WTC11 (cell line): ENCODE measurements around the gene GEMIN8. TPM values are rescaled to one million over a fixed set of nuclear protein-coding genes. Genes with fewer than 3 reads are reported as not detected.

ENCODE experiments used
- ATAC-seq: fragments of 200-7000 bp; cut with Tn5 transposase; 2 replicates; pipeline ENCODE4 v1.10.0; 2021; ENCODE audit warnings: mild to moderate bottlenecking, moderate library complexity
- CTCF ChIA-PET: fragments of 300-600 bp; sonication (Branson Sonifier 250); formaldehyde crosslinking; loops from one replicate; lab custom pipeline; 2021; ENCODE audit warnings: antibody characterized with exemption; lab: Charles Lee
- POLR2A ChIA-PET: fragments of 350-600 bp; sonication (Branson Sonifier 250); formaldehyde crosslinking; loops from one replicate; lab custom pipeline; 2021; ENCODE audit warnings: antibody characterized with exemption; lab: Charles Lee
- DNase-seq: peaks from one replicate; pipeline ENCODE4 v3.0.0; 2021; ENCODE audit warnings: low spot score
- H3K27ac Mint-ChIP-seq: 2 replicates; pipeline ENCODE4 v1.8.0; 2021; ENCODE audit warnings: mixed read lengths
- H3K27me3 Mint-ChIP-seq: 2 replicates; pipeline ENCODE4 v1.8.0; 2021; ENCODE audit warnings: low read depth, mild to moderate bottlenecking, moderate library complexity, mixed read lengths
- H3K36me3 Mint-ChIP-seq: 2 replicates; pipeline ENCODE4 v1.8.0; 2021; ENCODE audit warnings: mixed read lengths
- H3K4me1 Mint-ChIP-seq: 2 replicates; pipeline ENCODE4 v1.8.0; 2022; ENCODE audit warnings: mixed read lengths
- H3K4me3 Mint-ChIP-seq: 2 replicates; pipeline ENCODE4 v1.8.0; 2021; ENCODE audit warnings: mild to moderate bottlenecking, moderate library complexity, mixed read lengths
- H3K9me3 Mint-ChIP-seq: 2 replicates; pipeline ENCODE4 v1.8.0; 2021; ENCODE audit warnings: mixed read lengths
- CREB1 ChIP-seq: sonication (generic); formaldehyde crosslinking; IDR thresholded peaks from 2 replicates; pipeline ENCODE4 v1.8.0; 2023; ENCODE audit warnings: mild to moderate bottlenecking, missing genetic modification reagents
- CREM ChIP-seq: sonication (generic); formaldehyde crosslinking; IDR thresholded peaks from 2 replicates; pipeline ENCODE4 v1.8.1; 2022; ENCODE audit warnings: mild to moderate bottlenecking, missing genetic modification reagents, moderate library complexity
- ESRRA ChIP-seq: sonication (generic); formaldehyde crosslinking; IDR thresholded peaks from 2 replicates; pipeline ENCODE4 v1.8.1; 2022; ENCODE audit warnings: mild to moderate bottlenecking, missing genetic modification reagents, borderline replicate concordance
- FOXJ3 ChIP-seq: sonication (generic); formaldehyde crosslinking; IDR thresholded peaks from 2 replicates; pipeline ENCODE4 v1.9.0; 2021; ENCODE audit warnings: missing genetic modification reagents, mild to moderate bottlenecking, borderline replicate concordance
- IRF2 ChIP-seq: sonication (generic); formaldehyde crosslinking; IDR thresholded peaks from 2 replicates; pipeline ENCODE4 v1.8.0; 2022; ENCODE audit warnings: low read depth, missing genetic modification reagents, borderline replicate concordance
- JUN ChIP-seq: sonication (generic); formaldehyde crosslinking; IDR thresholded peaks from 2 replicates; pipeline ENCODE4 v1.8.0; 2023; ENCODE audit warnings: mild to moderate bottlenecking, missing genetic modification reagents
- NR1H2 ChIP-seq: sonication (generic); formaldehyde crosslinking; IDR thresholded peaks from 2 replicates; pipeline ENCODE4 v1.9.0; 2021; ENCODE audit warnings: mild to moderate bottlenecking, moderate library complexity, missing genetic modification reagents
- NR2C2 ChIP-seq: sonication (generic); formaldehyde crosslinking; IDR thresholded peaks from 2 replicates; pipeline ENCODE4 v1.8.0; 2022; ENCODE audit warnings: mild to moderate bottlenecking, missing genetic modification reagents
- SMAD3 ChIP-seq: sonication (generic); formaldehyde crosslinking; IDR thresholded peaks from 2 replicates; pipeline ENCODE4 v1.8.0; 2022; ENCODE audit warnings: missing genetic modification reagents, mild to moderate bottlenecking, borderline replicate concordance
- SP1 ChIP-seq: sonication (generic); formaldehyde crosslinking; conservative IDR thresholded peaks from 2 replicates; pipeline ENCODE4 v1.8.1; 2022; ENCODE audit warnings: missing genetic modification reagents
- ZBTB21 ChIP-seq: sonication (generic); formaldehyde crosslinking; IDR thresholded peaks from 2 replicates; pipeline ENCODE4 v1.8.1; 2023; ENCODE audit warnings: mild to moderate bottlenecking, missing genetic modification reagents, borderline replicate concordance
- ZNF416 ChIP-seq: fragments of 250-450 bp; sonication (Bioruptor Pico); IDR thresholded peaks from 2 replicates; pipeline ENCODE4 v1.9.0; 2021; ENCODE audit warnings: mild to moderate bottlenecking, inconsistent platforms
- ZNF671 ChIP-seq: fragments of 250-450 bp; sonication (Bioruptor Pico); IDR thresholded peaks from 2 replicates; pipeline ENCODE4 v1.8.0; 2021; ENCODE audit warnings: mild to moderate bottlenecking
- total RNA-seq: library from RNA; stranded (reverse); gene quantifications from 3 replicates; pipeline ENCODE4 v1.2.3, GENCODE V29; 2021
- TF ChIP-seq, protein P1 (sequence below): sonication (generic); formaldehyde crosslinking; IDR thresholded peaks from 2 replicates; pipeline ENCODE4 v1.8.0; 2023; ENCODE audit warnings: missing genetic modification reagents, mild to moderate bottlenecking, borderline replicate concordance
- TF ChIP-seq, protein P2 (sequence below): sonication (generic); formaldehyde crosslinking; IDR thresholded peaks from 2 replicates; pipeline ENCODE4 v1.8.1; 2022; ENCODE audit warnings: missing genetic modification reagents, borderline replicate concordance
- TF ChIP-seq, protein P3 (sequence below): sonication (generic); formaldehyde crosslinking; IDR thresholded peaks from 2 replicates; pipeline ENCODE4 v1.8.1; 2023; ENCODE audit warnings: mild to moderate bottlenecking, missing genetic modification reagents, borderline replicate concordance
- TF ChIP-seq, protein P4 (sequence below): fragments of 250-450 bp; sonication (Bioruptor Pico); conservative IDR thresholded peaks from 2 replicates; pipeline ENCODE4 v1.9.0; 2021; ENCODE audit warnings: mild to moderate bottlenecking
- TF ChIP-seq, protein P5 (sequence below): fragments of 250-450 bp; sonication (Bioruptor Pico); IDR thresholded peaks from 2 replicates; pipeline ENCODE4 v1.9.0; 2021; ENCODE audit warnings: mild to moderate bottlenecking
- TF ChIP-seq, protein P6 (sequence below): sonication (generic); formaldehyde crosslinking; IDR thresholded peaks from 2 replicates; pipeline ENCODE4 v1.8.1; 2022; ENCODE audit warnings: low read depth, missing genetic modification reagents, borderline replicate concordance

GEMIN8 gene
- total RNA-seq, 1 experiment from 2014 or later, result 21.1 TPM

DNA sequence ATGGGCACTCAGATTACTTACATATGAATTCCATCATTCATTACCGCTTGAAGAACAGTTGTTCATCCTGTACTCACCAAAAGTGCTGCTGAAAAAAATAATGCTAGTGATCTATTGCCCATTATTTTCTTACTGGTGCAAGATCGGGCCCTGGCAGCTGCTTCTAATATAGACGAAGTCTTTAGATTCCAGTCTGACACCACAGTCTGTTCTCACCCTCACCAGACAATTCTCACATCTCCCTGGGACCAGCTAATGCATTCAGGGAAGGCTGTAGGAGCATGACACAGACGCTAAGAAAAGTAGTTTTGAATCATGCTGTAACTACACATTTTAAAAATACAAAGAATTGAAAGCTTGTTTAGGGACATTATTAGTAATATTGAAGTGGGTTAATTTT is 13.8 kb downstream of the GEMIN8 start (continued):
- TF ChIP-seq, protein P1, sequence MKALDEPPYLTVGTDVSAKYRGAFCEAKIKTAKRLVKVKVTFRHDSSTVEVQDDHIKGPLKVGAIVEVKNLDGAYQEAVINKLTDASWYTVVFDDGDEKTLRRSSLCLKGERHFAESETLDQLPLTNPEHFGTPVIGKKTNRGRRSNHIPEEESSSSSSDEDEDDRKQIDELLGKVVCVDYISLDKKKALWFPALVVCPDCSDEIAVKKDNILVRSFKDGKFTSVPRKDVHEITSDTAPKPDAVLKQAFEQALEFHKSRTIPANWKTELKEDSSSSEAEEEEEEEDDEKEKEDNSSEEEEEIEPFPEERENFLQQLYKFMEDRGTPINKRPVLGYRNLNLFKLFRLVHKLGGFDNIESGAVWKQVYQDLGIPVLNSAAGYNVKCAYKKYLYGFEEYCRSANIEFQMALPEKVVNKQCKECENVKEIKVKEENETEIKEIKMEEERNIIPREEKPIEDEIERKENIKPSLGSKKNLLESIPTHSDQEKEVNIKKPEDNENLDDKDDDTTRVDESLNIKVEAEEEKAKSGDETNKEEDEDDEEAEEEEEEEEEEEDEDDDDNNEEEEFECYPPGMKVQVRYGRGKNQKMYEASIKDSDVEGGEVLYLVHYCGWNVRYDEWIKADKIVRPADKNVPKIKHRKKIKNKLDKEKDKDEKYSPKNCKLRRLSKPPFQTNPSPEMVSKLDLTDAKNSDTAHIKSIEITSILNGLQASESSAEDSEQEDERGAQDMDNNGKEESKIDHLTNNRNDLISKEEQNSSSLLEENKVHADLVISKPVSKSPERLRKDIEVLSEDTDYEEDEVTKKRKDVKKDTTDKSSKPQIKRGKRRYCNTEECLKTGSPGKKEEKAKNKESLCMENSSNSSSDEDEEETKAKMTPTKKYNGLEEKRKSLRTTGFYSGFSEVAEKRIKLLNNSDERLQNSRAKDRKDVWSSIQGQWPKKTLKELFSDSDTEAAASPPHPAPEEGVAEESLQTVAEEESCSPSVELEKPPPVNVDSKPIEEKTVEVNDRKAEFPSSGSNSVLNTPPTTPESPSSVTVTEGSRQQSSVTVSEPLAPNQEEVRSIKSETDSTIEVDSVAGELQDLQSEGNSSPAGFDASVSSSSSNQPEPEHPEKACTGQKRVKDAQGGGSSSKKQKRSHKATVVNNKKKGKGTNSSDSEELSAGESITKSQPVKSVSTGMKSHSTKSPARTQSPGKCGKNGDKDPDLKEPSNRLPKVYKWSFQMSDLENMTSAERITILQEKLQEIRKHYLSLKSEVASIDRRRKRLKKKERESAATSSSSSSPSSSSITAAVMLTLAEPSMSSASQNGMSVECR (CRISPR knock-in tag), result no peak
- TF ChIP-seq CREM (CRISPR knock-in tag), result no peak
- TF ChIP-seq, protein P2, sequence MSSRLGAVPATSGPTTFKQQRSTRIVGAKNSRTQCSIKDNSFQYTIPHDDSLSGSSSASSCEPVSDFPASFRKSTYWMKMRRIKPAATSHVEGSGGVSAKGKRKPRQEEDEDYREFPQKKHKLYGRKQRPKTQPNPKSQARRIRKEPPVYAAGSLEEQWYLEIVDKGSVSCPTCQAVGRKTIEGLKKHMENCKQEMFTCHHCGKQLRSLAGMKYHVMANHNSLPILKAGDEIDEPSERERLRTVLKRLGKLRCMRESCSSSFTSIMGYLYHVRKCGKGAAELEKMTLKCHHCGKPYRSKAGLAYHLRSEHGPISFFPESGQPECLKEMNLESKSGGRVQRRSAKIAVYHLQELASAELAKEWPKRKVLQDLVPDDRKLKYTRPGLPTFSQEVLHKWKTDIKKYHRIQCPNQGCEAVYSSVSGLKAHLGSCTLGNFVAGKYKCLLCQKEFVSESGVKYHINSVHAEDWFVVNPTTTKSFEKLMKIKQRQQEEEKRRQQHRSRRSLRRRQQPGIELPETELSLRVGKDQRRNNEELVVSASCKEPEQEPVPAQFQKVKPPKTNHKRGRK (CRISPR knock-in tag), result no peak
- no peak for TF ChIP-seq CREB1 (CRISPR knock-in tag)

DNA sequence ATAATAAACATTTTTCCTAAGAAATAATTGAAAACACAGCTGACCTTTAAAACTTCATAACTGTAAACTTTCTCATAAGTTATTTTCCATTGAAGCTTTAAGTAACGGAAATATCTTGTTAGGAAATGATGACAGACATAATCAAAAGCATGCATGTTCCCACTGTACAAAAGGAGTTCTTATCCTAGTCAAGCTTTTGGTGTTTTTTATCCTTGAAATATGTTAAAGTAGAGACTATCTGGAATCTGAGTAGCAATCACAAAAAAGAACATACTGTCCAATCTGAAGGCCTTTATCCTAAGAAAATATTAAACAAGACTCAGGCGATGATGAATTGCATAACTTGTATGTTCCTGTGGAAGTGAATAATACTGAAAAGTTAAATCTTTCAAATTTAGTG is 14.4 kb downstream of the GEMIN8 start:
- TF ChIP-seq SMAD3 (no peak), ESRRA (CRISPR knock-in tag) (no peak), ZNF416 (CRISPR knock-in tag) (no peak), ZBTB21 (CRISPR knock-in tag) (no peak), FOXJ3 (CRISPR knock-in tag) (no peak), IRF2 (CRISPR knock-in tag) (no peak), JUN (CRISPR knock-in tag) (no peak), NR2C2 (CRISPR knock-in tag) (no peak), NR1H2 (CRISPR knock-in tag) (no peak), ZNF671 (CRISPR knock-in tag) (no peak), SP1 (no peak)
- TF ChIP-seq, protein P3, sequence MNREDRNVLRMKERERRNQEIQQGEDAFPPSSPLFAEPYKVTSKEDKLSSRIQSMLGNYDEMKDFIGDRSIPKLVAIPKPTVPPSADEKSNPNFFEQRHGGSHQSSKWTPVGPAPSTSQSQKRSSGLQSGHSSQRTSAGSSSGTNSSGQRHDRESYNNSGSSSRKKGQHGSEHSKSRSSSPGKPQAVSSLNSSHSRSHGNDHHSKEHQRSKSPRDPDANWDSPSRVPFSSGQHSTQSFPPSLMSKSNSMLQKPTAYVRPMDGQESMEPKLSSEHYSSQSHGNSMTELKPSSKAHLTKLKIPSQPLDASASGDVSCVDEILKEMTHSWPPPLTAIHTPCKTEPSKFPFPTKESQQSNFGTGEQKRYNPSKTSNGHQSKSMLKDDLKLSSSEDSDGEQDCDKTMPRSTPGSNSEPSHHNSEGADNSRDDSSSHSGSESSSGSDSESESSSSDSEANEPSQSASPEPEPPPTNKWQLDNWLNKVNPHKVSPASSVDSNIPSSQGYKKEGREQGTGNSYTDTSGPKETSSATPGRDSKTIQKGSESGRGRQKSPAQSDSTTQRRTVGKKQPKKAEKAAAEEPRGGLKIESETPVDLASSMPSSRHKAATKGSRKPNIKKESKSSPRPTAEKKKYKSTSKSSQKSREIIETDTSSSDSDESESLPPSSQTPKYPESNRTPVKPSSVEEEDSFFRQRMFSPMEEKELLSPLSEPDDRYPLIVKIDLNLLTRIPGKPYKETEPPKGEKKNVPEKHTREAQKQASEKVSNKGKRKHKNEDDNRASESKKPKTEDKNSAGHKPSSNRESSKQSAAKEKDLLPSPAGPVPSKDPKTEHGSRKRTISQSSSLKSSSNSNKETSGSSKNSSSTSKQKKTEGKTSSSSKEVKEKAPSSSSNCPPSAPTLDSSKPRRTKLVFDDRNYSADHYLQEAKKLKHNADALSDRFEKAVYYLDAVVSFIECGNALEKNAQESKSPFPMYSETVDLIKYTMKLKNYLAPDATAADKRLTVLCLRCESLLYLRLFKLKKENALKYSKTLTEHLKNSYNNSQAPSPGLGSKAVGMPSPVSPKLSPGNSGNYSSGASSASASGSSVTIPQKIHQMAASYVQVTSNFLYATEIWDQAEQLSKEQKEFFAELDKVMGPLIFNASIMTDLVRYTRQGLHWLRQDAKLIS (CRISPR knock-in tag), result no peak
- TF ChIP-seq, protein P4, sequence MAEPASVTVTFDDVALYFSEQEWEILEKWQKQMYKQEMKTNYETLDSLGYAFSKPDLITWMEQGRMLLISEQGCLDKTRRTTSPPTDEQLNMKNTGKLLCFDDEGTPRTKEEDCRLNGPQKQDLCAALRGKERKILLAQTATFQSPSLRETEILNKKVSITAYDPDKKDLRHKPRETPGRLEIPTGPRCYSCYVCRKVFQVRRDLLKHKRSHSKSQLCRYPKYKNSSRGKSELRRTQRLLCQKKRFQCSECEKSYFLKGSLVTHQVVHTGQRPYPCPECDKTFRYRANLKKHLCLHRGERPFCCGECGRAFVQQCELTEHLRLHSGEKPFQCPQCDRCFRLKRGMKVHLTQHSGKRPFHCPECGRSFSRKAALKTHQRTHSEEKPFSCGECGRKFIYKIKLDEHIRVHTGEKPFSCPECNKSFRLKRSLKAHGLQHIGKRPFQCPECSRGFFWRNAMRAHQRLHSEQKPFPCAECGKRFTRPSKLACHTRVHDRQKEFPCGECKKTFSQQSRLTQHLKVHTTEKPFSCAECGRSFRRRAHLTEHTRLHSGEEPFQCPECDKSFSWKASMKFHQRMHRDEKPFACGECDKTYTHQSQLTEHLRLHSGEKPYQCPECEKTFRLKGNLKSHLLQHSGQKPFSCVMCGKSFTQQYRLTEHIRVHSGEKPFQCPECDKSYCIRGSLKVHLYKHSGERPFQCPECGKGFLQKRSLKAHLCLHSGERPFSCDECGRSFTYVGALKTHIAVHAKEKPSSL (CRISPR knock-in tag), result no peak
- TF ChIP-seq, protein P5, sequence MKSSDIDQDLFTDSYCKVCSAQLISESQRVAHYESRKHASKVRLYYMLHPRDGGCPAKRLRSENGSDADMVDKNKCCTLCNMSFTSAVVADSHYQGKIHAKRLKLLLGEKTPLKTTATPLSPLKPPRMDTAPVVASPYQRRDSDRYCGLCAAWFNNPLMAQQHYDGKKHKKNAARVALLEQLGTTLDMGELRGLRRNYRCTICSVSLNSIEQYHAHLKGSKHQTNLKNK (CRISPR knock-in tag), result no peak
- TF ChIP-seq, protein P6, sequence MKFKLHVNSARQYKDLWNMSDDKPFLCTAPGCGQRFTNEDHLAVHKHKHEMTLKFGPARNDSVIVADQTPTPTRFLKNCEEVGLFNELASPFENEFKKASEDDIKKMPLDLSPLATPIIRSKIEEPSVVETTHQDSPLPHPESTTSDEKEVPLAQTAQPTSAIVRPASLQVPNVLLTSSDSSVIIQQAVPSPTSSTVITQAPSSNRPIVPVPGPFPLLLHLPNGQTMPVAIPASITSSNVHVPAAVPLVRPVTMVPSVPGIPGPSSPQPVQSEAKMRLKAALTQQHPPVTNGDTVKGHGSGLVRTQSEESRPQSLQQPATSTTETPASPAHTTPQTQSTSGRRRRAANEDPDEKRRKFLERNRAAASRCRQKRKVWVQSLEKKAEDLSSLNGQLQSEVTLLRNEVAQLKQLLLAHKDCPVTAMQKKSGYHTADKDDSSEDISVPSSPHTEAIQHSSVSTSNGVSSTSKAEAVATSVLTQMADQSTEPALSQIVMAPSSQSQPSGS (CRISPR knock-in tag), result no peak
- H3K4me3 Mint-ChIP-seq, result no peak overlapping the region
- no peak for ATAC-seq
- peaks cover 28% of the 10 kb centered on the region for H3K36me3 Mint-ChIP-seq
- no peak for DNase-seq
- POLR2A ChIA-PET, result no interaction called here
- CTCF ChIA-PET, result no interaction called here
- H3K4me1 Mint-ChIP-seq, result no peaks in the 10 kb centered on the region
- no peaks in the 10 kb centered on the region for H3K27me3 Mint-ChIP-seq
- no peak overlapping the region for H3K27ac Mint-ChIP-seq
- H3K9me3 Mint-ChIP-seq, result peaks cover 3% of the 10 kb centered on the region; the same call in 1 of the 2 replicates
